GM18498 (cell line): ENCODE measurements around the gene FMR1NB.

Experiments used
- ATAC-seq: cut with Tn5 transposase; IDR thresholded peaks from one replicate; pipeline ENCODE4 v1.9.1; 2021; ENCODE audit warnings: mild to moderate bottlenecking, moderate library complexity; ENCODE audit not compliant: unreplicated experiment

FMR1NB gene

GRCh38 chrX:148069759-148070503 lies 88.8 kb downstream of the FMR1NB start:
- ATAC-seq = peak; percentile 99

GRCh38 chrX:148070504-148070877 lies 89.4 kb downstream of the FMR1NB start:
- no peak for ATAC-seq
